ENCODE data around the gene PHLDA3.

PHLDA3 gene

GRCh38 chr1:201429736-201430501 lies 39.1 kb downstream of the PHLDA3 start:
- Histone ChIP-seq H3K9me3 (ENCODE audit: control insufficient read depth, insufficient read depth, low read length) (no peaks in the 10 kb centered on the region), H3F3A (ENCODE audit: control insufficient read depth, insufficient read depth) (no peaks in the 10 kb centered on the region), H4K20me1 (ENCODE audit: control insufficient read depth, insufficient read depth, low read depth, low read length) (no peaks in the 10 kb centered on the region), H3K27me3 (ENCODE audit: control insufficient read depth, low read length) (no peaks in the 10 kb centered on the region), H3K9me2 (replicated peaks; ENCODE audit: control insufficient read depth, low read length) (no peaks in the 10 kb centered on the region), H3K27ac (ENCODE audit: low read depth, low read length) (no peak overlapping the region), H3K79me2 (ENCODE audit: control insufficient read depth, low read length) (no peaks in the 10 kb centered on the region), H3K4me3 (ENCODE audit: low read length) (no peak overlapping the region), H3K4me2 (ENCODE audit: low read length) (no peak overlapping the region), H3K36me3 (ENCODE audit: control insufficient read depth, low read length) (no peaks in the 10 kb centered on the region), H3K4me1 (ENCODE audit: control insufficient read depth, low read length) (no peaks in the 10 kb centered on the region)
- TF ChIP-seq EZH2phosphoT487 (IDR thresholded peaks at IDR 0.05; ENCODE audit: borderline replicate concordance, low read length) (no peak), CTCF (IDR thresholded peaks at IDR 0.05; ENCODE audit: low read depth, low read length, poor library complexity, severe bottlenecking) (no peak)

GRCh38 chr1:201427963-201428362 lies 41.0 kb downstream of the PHLDA3 start:
- Histone ChIP-seq H3K9me3 (ENCODE audit: control insufficient read depth, insufficient read depth, low read length) (no peaks in the 10 kb centered on the region), H3K4me1 (ENCODE audit: control insufficient read depth, low read length) (no peaks in the 10 kb centered on the region), H3K4me2 (ENCODE audit: low read length) (no peak overlapping the region), H3F3A (ENCODE audit: control insufficient read depth, insufficient read depth) (no peaks in the 10 kb centered on the region), H3K79me2 (ENCODE audit: control insufficient read depth, low read length) (no peaks in the 10 kb centered on the region), H3K4me3 (ENCODE audit: low read length) (no peak overlapping the region), H3K36me3 (ENCODE audit: control insufficient read depth, low read length) (no peaks in the 10 kb centered on the region), H3K9me2 (replicated peaks; ENCODE audit: control insufficient read depth, low read length) (no peaks in the 10 kb centered on the region), H3K27me3 (ENCODE audit: control insufficient read depth, low read length) (no peaks in the 10 kb centered on the region), H3K27ac (ENCODE audit: low read depth, low read length) (no peak overlapping the region), H4K20me1 (ENCODE audit: control insufficient read depth, insufficient read depth, low read depth, low read length) (no peaks in the 10 kb centered on the region)
- TF ChIP-seq EZH2phosphoT487 (IDR thresholded peaks at IDR 0.05; ENCODE audit: borderline replicate concordance, low read length): no peak

GRCh38 chr1:201426479-201427310 lies 42.3 kb downstream of the PHLDA3 start:
- no peak overlapping the region for H3K4me3 ChIP-seq (ENCODE audit: low read length)
- no peak overlapping the region for H3K27ac ChIP-seq (ENCODE audit: low read depth, low read length)
- no peaks in the 10 kb centered on the region for H3K4me1 ChIP-seq (ENCODE audit: control insufficient read depth, low read length)
- peaks cover 4% of the 10 kb centered on the region; the same call in 1 of the 2 replicates for H3K27me3 ChIP-seq (ENCODE audit: control insufficient read depth, low read length)
- H4K20me1 ChIP-seq (ENCODE audit: control insufficient read depth, insufficient read depth, low read depth, low read length): no peaks in the 10 kb centered on the region
- no peaks in the 10 kb centered on the region for H3K9me2 ChIP-seq (replicated peaks; ENCODE audit: control insufficient read depth, low read length)
- H3F3A ChIP-seq (ENCODE audit: control insufficient read depth, insufficient read depth): no peaks in the 10 kb centered on the region
- no peak overlapping the region for H3K4me2 ChIP-seq (ENCODE audit: low read length)
- no peaks in the 10 kb centered on the region for H3K36me3 ChIP-seq (ENCODE audit: control insufficient read depth, low read length)
- H3K9me3 ChIP-seq (ENCODE audit: control insufficient read depth, insufficient read depth, low read length): no peaks in the 10 kb centered on the region
- no peak for TF ChIP-seq CTCF (IDR thresholded peaks at IDR 0.05; ENCODE audit: low read depth, low read length, poor library complexity, severe bottlenecking)
- no peak for TF ChIP-seq EZH2phosphoT487 (IDR thresholded peaks at IDR 0.05; ENCODE audit: borderline replicate concordance, low read length)
- H3K79me2 ChIP-seq (ENCODE audit: control insufficient read depth, low read length): no peaks in the 10 kb centered on the region

GRCh38 chr1:201424146-201424545 lies 44.8 kb downstream of the PHLDA3 start:
- no peak overlapping the region for H3K27ac ChIP-seq (ENCODE audit: low read depth, low read length)

More at GRCh38 chr1:201424146-201424545, 44.8 kb downstream of the PHLDA3 start:
- no peaks in the 10 kb centered on the region for H4K20me1 ChIP-seq (ENCODE audit: control insufficient read depth, insufficient read depth, low read depth, low read length)
- no peaks in the 10 kb centered on the region for H3K4me1 ChIP-seq (ENCODE audit: control insufficient read depth, low read length)
- no peak overlapping the region for H3K4me3 ChIP-seq (ENCODE audit: low read length)
- H3K79me2 ChIP-seq (ENCODE audit: control insufficient read depth, low read length): no peaks in the 10 kb centered on the region
- H3F3A ChIP-seq (ENCODE audit: control insufficient read depth, insufficient read depth): no peaks in the 10 kb centered on the region
- H3K36me3 ChIP-seq (ENCODE audit: control insufficient read depth, low read length): no peaks in the 10 kb centered on the region
- peaks cover 7% of the 10 kb centered on the region; the same call in 1 of the 2 replicates for H3K27me3 ChIP-seq (ENCODE audit: control insufficient read depth, low read length)
- TF ChIP-seq CTCF (IDR thresholded peaks at IDR 0.05; ENCODE audit: low read depth, low read length, poor library complexity, severe bottlenecking) (no peak), EZH2phosphoT487 (IDR thresholded peaks at IDR 0.05; ENCODE audit: borderline replicate concordance, low read length) (no peak)
- no peaks in the 10 kb centered on the region for H3K9me2 ChIP-seq (replicated peaks; ENCODE audit: control insufficient read depth, low read length)
- no peaks in the 10 kb centered on the region for H3K9me3 ChIP-seq (ENCODE audit: control insufficient read depth, insufficient read depth, low read length)
- H3K4me2 ChIP-seq (ENCODE audit: low read length): no peak overlapping the region

Measured in DOHH2 (cell line).